ENCODE measurements around the gene NAALADL2. TPM values are rescaled to one million over a fixed set of nuclear protein-coding genes. Genes with fewer than 3 reads are reported as not detected.

The NAALADL2 gene
- total and polyA plus RNA-seq, 2 of the 4 experiments (the other 2 are of a cell fraction): 3.8 to 19.2 TPM

DNA sequence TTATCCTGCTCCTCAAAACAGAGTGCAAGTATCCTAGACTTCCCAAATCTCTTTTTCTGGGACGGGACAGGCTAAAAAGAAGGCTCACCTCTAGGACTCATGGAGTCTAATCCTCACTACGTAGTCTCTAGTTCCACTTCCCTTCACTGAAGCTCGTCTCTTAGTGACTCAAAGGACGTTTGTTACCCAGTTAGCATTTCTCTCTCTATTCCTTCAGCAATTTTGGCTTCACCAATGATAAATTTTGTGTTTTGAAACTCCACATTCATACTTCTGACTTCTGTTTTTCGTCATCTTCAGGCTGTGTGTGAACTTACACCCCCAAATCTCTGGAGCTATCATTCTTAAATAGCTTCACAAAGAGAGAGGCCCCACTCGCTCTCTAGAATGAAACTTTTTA lies 627.1 kb downstream of the NAALADL2 start:
- Histone ChIP-seq H3K23ac (ENCODE audit: low read depth, low read length) (no peak overlapping the region), H2BK5ac (ENCODE audit: low read depth, low read length, poor library complexity, severe bottlenecking) (no peak overlapping the region), H3K36me3 (ENCODE audit: control insufficient read depth, insufficient read depth, low read length) (no peaks in the 10 kb centered on the region), H4K8ac (ENCODE audit: low read depth in 2 of 2, low read length in 2 of 2) (no peak overlapping the region), H2AK5ac (ENCODE audit: low read depth, low read length) (no peak overlapping the region), H3K27me3 (ENCODE audit: control insufficient read depth, insufficient read depth, low read length) (no peaks in the 10 kb centered on the region), H3K56ac (ENCODE audit: extremely low read depth, insufficient read depth, low read length) (no peak overlapping the region), H3K18ac (ENCODE audit: low read depth, low read length) (no peak overlapping the region), H3K27ac (ENCODE audit: insufficient read depth, low read length) (no peak overlapping the region), H3K79me1 (ENCODE audit: low read depth in 1 of 2, low read length in 2 of 2) (no peaks in the 10 kb centered on the region), H3K4me1 (ENCODE audit: control insufficient read depth, insufficient read depth, low read length) (no peaks in the 10 kb centered on the region), H3K4me3 (ENCODE audit: insufficient read depth, low read depth, low read length) (no peak overlapping the region), H4K20me1 (ENCODE audit: insufficient read depth, low read length) (no peaks in the 10 kb centered on the region), H3K14ac (replicated peaks; ENCODE audit: low read depth, low read length) (no peak overlapping the region), H2AK9ac (replicated peaks; ENCODE audit: low read depth, low read length, poor library complexity) (no peak overlapping the region), H4K5ac (ENCODE audit: low read depth, low read length) (no peak overlapping the region), H2BK20ac (ENCODE audit: low read depth, low read length) (no peak overlapping the region), H3K4ac (ENCODE audit: low read depth, low read length) (no peak overlapping the region), H3K4me2 (ENCODE audit: low read depth, low read length) (no peak overlapping the region), H2AFZ (replicated peaks; ENCODE audit: low read length, poor library complexity) (no peak overlapping the region), H4K91ac (ENCODE audit: insufficient read depth, low read depth, low read length) (no peak overlapping the region), H3K9ac (ENCODE audit: low read depth, low read length) (no peak overlapping the region), H2BK15ac (ENCODE audit: low read depth, low read length) (no peak overlapping the region), H3K9me1 (ENCODE audit: insufficient read depth, low read length) (no peaks in the 10 kb centered on the region), H3K9me3 (ENCODE audit: control insufficient read depth, insufficient read depth, low read length) (no peaks in the 10 kb centered on the region), H2BK120ac (ENCODE audit: low read depth, low read length) (no peak overlapping the region)
- ATAC-seq (ENCODE audit: low read depth) (no peak), DNase-seq (no peak)
- dilution Hi-C loops (cut with HindIII; ENCODE audit: low sequenced_read_pairs, unreplicated experiment) (no loop called here), intact Hi-C loops (cut with micrococcal nuclease) (no loop called here), in situ Hi-C loops (cut with MboI; ENCODE audit: low sequenced_read_pairs) (no loop called here)
- BruUV-seq (replicated peaks): no TSS peak
- CTCF ChIA-PET: no interaction called here
- WGBS, 2 experiments (ENCODE audit: extremely low coverage in 2 of 2, insufficient read length in 1 of 2): 69% methylated on average over 2 of the region's 6 CpGs; no CpG with 5 or more reads in 1 of the 2 experiments
- POLR2A ChIA-PET (ENCODE audit: unreplicated experiment): no interaction called here
- no peak for TF ChIP-seq RCOR1 (IDR thresholded peaks at IDR 0.05; ENCODE audit: insufficient replicate concordance, low read length)
- no peak for TF ChIP-seq CHD1 (IDR thresholded peaks at IDR 0.05; ENCODE audit: low read depth, low read length)
- no peak for TF ChIP-seq POLR2A (IDR thresholded peaks at IDR 0.05; ENCODE audit: low read depth, low read length)
- TF ChIP-seq, protein P1, sequence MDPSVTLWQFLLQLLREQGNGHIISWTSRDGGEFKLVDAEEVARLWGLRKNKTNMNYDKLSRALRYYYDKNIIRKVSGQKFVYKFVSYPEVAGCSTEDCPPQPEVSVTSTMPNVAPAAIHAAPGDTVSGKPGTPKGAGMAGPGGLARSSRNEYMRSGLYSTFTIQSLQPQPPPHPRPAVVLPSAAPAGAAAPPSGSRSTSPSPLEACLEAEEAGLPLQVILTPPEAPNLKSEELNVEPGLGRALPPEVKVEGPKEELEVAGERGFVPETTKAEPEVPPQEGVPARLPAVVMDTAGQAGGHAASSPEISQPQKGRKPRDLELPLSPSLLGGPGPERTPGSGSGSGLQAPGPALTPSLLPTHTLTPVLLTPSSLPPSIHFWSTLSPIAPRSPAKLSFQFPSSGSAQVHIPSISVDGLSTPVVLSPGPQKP (IDR thresholded peaks at IDR 0.05; ENCODE audit: borderline replicate concordance, low read depth, low read length): no peak
- no peak for TF ChIP-seq MXI1 (IDR thresholded peaks at IDR 0.05; ENCODE audit: borderline replicate concordance, low read depth, low read length)
- no peak for TF ChIP-seq RAD21 (IDR thresholded peaks at IDR 0.05; ENCODE audit: low read length)
- TF ChIP-seq MAFK (IDR thresholded peaks at IDR 0.05; ENCODE audit: low read depth, low read length): no peak
- TF ChIP-seq, protein P2, sequence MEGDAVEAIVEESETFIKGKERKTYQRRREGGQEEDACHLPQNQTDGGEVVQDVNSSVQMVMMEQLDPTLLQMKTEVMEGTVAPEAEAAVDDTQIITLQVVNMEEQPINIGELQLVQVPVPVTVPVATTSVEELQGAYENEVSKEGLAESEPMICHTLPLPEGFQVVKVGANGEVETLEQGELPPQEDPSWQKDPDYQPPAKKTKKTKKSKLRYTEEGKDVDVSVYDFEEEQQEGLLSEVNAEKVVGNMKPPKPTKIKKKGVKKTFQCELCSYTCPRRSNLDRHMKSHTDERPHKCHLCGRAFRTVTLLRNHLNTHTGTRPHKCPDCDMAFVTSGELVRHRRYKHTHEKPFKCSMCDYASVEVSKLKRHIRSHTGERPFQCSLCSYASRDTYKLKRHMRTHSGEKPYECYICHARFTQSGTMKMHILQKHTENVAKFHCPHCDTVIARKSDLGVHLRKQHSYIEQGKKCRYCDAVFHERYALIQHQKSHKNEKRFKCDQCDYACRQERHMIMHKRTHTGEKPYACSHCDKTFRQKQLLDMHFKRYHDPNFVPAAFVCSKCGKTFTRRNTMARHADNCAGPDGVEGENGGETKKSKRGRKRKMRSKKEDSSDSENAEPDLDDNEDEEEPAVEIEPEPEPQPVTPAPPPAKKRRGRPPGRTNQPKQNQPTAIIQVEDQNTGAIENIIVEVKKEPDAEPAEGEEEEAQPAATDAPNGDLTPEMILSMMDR (conservative IDR thresholded peaks at IDR 0.05; ENCODE audit: low read depth, low read length): no peak
- TF ChIP-seq NFE2L2 (IDR thresholded peaks at IDR 0.05; ENCODE audit: low read depth, low read length): no peak
- TF ChIP-seq, protein P3, sequence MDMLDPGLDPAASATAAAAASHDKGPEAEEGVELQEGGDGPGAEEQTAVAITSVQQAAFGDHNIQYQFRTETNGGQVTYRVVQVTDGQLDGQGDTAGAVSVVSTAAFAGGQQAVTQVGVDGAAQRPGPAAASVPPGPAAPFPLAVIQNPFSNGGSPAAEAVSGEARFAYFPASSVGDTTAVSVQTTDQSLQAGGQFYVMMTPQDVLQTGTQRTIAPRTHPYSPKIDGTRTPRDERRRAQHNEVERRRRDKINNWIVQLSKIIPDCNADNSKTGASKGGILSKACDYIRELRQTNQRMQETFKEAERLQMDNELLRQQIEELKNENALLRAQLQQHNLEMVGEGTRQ (IDR thresholded peaks at IDR 0.05; ENCODE audit: low read depth, low read length): no peak
- no peak for TF ChIP-seq CEBPB (IDR thresholded peaks at IDR 0.05; ENCODE audit: low read depth, low read length)
- no peak for TF ChIP-seq MAZ (IDR thresholded peaks at IDR 0.05; ENCODE audit: borderline replicate concordance, low read depth, low read length)
- TF ChIP-seq BHLHE40 (IDR thresholded peaks at IDR 0.05; ENCODE audit: low read depth, low read length): no peak
- TF ChIP-seq FOS (IDR thresholded peaks at IDR 0.05; ENCODE audit: low read depth, low read length): no peak
- TF ChIP-seq SMC3 (IDR thresholded peaks at IDR 0.05; ENCODE audit: low read depth, low read length): no peak
- no peak for TF ChIP-seq RFX5 (IDR thresholded peaks at IDR 0.05; ENCODE audit: low read depth, low read length)

Measured in IMR-90 (cell line).